GM10847 (cell line): ENCODE results near the gene FFAR3.

Experiments used
- POLR2A ChIP-seq: IDR thresholded peaks from 2 replicates; pipeline ENCODE4 v1.6.1; 2011; ENCODE audit not compliant: insufficient read length; ENCODE audit errors: extremely low read depth

FFAR3 gene

DNA sequence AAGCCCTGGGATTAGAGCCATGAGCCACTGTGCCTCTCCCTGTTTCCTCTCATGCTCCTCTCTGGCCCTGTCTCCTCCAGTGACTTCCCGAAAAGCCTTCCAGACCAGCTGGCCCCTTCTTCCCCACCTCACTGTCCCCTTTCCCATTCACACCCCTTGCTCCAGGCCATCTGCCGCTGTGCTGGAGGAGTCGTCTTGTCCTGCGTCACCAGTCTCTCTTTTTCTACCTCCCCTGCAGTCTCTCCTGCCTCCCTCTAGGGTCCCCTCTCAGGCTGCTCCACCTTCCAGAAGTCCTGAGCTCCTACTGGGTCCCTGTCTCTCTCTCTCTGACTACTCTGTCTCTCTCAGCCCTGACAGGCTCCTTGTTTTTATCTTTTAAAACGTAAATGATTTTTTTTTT, 15.8 kb upstream of the FFAR3 start:
- no peak for TF ChIP-seq POLR2A

DNA sequence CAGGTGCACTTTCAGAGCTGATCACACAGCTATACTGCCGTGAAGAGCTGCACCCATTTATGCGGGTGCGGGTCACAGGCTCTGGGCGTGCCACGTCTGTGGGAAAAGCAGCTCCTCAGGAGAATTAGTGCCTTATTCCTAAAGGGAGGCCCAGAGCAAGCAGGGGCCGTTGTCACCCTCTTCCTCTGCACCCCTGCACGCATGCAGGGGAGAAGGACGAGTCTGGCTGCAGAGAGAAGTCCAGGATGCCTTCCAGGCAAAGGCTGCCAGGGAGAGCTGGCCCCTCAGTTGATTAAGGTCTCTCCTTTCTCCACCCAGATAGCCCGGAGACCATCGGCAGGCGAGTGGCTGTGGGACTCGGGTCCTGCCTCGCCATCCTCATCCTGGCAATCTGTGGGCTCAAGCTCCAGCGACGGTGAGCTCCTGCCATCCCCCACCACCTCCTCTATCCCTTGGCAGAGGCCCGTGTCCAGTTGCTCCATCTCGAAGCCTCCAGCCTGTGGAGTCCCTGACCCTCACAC, 13.7 kb upstream of the FFAR3 start:
- peak; percentile 8 for TF ChIP-seq POLR2A

DNA sequence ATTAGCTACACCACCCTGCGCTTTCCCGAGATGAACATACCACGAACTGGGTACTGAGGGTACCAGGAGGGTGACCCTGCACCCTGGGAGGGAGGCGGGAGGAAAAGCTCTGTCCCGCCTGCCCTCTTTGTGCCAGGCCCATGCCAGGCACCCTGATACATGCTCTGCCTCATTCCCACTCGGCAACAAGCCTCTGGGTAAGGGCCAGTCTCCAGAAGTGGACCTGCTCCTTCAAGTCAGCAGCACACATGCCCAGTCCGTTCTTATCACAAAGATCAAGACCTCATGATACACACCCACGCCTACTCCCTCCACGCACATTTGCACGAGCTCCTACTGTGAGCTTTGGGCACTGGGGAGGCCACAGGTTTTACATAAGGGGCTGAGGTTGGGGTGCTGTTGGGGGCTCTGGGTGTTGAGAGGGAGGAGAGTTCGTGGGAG, 12.6 kb upstream of the FFAR3 start:
- TF ChIP-seq POLR2A, result no peak

DNA sequence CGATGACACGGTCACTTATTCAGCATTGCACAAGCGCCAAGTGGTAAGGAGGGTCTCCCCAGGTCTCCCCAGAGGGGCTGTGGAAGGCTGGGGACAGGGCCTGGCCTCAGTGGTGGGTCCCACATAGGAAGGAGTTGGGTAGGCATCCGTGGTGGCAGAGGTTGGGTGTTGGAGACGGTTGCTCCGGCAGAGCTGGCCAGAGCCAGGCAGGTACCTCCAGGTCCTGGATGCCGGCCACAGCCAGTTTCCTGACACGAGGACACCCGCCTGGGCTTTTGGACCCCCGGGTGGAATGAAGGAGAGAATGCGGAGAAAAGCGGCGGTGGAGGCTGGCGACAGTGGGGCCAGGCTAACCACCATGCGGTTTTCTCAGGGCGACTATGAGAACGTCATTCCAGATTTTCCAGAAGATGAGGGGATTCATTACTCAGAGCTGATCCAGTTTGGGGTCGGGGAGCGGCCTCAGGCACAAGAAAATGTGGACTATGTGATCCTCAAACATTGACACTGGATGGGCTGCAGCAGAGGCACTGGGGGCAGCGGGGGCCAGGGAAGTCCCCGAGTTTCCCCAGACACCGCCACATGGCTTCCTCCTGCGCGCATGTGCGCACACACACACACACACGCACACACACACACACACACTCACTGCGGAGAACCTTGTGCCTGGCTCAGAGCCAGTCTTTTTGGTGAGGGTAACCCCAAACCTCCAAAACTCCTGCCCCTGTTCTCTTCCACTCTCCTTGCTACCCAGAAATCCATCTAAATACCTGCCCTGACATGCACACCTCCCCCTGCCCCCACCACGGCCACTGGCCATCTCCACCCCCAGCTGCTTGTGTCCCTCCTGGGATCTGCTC, 11.8 kb upstream of the FFAR3 start:
- no peak for TF ChIP-seq POLR2A

DNA sequence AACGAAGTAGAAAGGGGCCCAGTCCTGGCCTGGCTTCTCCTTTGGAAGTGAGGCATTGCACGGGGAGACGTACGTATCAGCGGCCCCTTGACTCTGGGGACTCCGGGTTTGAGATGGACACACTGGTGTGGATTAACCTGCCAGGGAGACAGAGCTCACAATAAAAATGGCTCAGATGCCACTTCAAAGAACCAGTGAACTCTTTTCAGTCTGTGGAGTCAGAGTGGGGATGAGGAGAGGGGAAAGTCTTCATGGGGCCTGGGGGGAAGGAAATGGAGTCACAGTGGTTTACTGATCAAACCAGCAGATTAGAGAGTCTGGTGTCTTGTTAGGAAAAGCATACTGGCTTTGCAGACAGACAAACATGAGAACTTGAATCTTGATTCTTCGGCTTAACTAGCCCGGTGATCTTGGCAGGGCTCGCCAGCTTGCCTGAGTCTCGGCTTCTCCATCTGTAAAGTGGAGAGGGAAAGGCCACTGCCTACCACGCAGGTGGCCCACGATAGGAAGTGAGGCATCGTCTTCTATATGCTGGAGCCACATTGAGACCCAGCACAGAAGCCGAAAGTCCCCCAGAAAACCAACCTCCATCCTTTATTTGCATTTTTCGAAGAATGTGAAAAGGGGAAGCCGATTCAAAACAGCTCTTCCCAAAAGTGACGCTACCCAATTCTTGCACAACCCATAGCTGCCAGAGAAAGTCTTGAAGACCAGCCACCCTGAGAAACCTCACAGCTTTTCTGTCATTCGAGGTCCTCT, 10.9 kb upstream of the FFAR3 start, which contains the start of gene FFAR1:
FFAR1 (plus strand) TSS at position 732 of the 759 bp plus-strand sequence. CDS start 3,650 bp downstream, outside the sequence.
- TF ChIP-seq POLR2A, result no peak

DNA sequence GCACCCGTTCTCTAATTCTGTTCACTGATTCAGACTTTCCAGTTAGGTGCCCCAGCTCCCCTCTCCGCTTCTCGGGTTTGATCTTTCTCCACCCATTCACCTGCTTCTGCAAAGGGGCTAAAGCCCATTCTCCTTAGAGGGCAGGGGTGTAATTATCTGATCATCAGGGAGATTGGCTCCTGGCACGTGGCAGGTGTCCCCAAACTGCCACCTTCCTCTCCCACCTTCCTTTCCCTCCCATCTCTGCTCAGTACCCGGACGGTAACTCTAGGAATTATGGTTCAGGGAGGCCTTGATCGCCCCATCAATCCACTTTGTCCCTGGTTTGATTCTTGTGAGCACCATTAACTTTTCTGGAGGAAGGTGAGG, 10.3 kb upstream of the FFAR3 start:
- no peak for TF ChIP-seq POLR2A

DNA sequence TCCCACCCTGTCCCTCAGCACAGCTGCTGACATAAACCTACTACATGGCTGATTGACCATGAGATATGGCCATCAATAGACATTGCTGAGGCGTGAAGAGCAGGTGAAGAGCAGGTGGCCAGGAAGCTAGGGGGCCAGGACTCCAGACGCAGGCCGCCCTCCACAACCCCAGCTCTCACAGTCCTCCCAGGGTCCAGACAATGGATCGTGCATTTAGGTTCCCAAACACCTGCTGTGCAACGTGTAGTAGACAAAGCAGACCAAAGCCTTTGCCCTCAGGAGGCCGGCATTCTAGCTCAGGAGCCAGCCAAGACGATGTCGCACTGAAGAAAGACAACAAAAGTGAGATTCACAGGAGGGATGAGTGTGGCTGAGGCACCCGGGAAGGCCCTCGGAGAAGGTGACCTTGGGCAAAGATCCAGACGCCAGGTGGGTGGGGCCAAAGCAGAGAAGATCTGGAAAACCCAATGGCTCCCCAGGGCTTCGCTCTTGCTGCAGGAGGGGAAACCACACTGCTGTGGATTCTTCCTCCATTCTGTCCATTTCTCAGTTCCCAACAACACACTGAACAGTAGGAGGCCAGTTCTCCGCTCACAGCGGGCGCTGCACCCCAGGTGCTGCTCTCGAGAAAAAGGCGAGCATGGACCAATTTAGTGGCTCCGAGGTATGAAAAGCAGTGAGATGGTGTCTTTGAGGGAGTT, 9.2 kb upstream of the FFAR3 start:
- TF ChIP-seq POLR2A, result no peak

DNA sequence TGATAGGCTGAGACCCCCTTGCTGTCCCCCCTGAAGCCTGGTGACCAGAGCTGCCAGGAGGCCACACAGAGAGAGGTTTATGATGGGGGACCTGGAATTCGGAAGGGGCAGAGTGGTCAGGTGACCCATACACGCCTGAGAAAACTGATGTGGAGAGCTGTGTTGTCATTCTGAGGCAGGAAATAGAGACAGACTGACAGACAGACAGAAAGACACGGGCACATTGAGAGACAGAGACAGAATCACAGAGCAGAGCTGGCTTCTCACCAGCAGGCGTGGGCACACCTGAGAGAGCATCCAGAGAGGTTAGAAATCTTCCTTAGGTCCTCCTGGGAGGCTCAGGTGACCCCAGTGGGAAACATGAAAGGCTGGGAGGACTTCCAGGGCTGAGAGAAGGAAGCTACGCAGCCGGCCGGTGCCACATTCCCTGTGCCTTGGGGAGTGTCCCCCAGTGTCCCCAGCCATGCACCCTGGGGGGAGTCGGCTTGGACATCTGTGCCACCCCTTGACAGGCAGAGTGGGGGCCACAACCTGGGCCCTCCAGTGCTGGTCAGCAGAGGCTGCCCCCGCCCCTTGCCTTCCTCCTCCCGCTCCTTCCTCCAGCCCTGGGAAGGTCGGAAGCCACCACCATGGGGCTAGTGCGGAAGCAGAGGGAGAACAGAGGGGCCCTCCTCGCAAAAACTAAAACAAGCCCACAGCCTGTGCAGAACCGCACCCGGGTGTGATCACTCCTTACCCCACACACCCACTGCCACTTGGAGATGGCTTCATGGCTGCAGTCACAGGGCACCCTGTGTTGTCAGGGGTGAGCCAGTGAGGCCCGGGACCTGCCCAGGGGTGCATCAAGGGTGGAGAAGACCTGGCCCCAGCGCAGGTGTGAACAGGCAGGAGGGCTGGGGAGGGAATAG, 8.4 kb upstream of the FFAR3 start:
- TF ChIP-seq POLR2A, result no peak

DNA sequence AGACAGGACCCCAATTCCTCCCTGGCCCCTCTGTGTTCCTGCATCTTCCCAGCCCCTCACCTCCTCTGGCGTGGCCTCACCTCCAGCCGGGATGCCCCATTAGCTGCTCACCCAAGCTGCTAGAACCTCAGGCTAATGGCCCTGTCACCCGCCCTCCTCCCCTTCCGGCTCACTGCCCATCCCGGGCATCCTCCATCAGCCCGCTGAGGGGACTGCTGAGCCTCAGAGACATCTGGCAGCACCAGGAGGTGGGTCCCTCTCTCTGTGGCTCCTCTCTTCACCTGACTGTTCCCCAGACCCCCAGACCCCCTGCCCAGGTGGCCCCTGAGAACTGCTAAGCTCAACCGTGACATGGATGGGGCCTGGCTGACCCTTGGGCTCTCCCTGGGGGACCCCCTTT, 7.7 kb upstream of the FFAR3 start:
- TF ChIP-seq POLR2A, result no peak

DNA sequence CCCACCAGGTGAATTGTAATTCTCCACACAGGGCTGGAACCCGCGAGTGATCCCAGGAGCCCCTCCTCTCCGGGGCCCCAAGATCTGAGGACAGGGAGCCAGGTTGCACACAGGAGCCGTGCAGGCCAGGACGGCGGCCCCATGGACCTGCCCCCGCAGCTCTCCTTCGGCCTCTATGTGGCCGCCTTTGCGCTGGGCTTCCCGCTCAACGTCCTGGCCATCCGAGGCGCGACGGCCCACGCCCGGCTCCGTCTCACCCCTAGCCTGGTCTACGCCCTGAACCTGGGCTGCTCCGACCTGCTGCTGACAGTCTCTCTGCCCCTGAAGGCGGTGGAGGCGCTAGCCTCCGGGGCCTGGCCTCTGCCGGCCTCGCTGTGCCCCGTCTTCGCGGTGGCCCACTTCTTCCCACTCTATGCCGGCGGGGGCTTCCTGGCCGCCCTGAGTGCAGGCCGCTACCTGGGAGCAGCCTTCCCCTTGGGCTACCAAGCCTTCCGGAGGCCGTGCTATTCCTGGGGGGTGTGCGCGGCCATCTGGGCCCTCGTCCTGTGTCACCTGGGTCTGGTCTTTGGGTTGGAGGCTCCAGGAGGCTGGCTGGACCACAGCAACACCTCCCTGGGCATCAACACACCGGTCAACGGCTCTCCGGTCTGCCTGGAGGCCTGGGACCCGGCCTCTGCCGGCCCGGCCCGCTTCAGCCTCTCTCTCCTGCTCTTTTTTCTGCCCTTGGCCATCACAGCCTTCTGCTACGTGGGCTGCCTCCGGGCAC, 6.7 kb upstream of the FFAR3 start:
- no peak for TF ChIP-seq POLR2A

DNA sequence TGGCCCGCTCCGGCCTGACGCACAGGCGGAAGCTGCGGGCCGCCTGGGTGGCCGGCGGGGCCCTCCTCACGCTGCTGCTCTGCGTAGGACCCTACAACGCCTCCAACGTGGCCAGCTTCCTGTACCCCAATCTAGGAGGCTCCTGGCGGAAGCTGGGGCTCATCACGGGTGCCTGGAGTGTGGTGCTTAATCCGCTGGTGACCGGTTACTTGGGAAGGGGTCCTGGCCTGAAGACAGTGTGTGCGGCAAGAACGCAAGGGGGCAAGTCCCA, 6.1 kb upstream of the FFAR3 start:
- no peak for TF ChIP-seq POLR2A

DNA sequence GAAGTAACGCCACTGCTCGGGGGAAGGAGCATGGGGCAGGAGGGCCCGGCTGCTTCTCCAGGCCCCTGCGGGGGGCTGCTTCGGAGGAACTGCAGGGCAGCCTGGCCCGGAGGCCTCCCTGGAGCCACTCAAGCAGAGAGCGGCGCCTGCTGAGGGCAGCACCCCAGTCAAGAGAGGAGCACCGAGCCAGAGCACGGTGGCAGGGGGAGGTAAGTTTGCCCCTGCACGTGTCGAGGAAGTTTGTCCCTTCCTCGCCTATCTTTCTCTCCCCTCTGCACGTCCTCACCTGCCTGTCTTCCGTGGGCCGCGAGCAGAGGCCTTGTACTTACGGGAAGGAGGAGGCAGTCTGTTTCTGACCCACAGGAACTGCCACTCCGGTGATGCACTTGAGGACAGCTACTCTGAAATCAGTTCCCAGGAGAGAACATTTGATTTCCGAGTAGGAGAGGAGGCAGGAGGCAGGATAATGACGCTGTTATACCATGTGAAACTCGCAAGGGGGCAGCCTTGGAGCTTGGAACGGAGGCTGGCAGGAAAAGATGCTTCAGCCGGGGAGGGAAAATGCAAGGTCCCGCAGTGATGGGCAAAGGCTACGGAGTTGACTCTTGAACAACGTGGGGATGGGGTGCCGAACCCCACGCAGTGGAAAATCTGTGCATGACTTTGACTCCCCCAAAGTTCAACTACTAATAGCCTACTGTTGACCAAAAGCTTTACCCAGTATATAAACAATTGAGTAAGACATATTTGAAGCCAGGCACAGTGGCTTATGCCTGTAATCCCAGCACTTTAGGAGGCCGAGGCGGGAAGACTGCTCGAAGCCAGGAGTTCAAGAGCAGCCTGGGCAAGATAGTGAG, 5.6 kb upstream of the FFAR3 start:
- no peak for TF ChIP-seq POLR2A

DNA sequence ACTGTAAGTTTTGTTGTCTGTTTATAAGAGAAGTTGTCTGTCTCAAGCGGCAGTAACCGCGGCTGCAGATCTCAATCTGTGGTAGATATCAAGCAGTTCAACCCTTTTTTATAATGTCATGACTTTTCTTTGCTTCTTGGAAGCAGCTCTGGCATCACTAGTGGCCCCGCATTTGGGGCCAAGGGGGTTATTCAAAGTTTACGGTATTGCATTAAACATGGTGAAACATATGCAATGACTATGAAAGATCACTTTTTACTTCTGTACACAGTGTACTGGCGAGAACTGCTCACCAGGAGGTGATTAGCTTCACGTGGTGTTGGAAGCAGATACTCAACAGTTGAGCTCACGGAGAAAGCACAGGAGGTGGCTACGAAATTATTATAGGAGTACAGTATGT, 4.6 kb upstream of the FFAR3 start:
- TF ChIP-seq POLR2A, result no peak
